ENCODE data around the gene TGDS.
"Not testable (repeated sequence)": the region's sequence is repeated elsewhere in the genome, so short reads cannot be mapped to it uniquely, and the experiment has no call there.

TGDS gene

GRCh38 chr13:94595950-94596574 is at the start of gene TGDS:
TSS of gene TGDS (minus strand) at chr13:94596152. CDS start at chr13:94596136, 16 bp downstream.
- peak; percentile 83 for DNase-seq (ENCODE audit: low read depth)

GRCh38 chr13:94641409-94641941 is 45.5 kb upstream of the TGDS start:
- peak; percentile 63 for DNase-seq (ENCODE audit: low read depth)

- DNase-seq (ENCODE audit: low read depth) = no peak
These were observed 44.8 kb upstream of the TGDS start for GRCh38 chr13:94640721-94641120.

GRCh38 chr13:94637677-94638076 is 41.7 kb upstream of the TGDS start:
- DNase-seq (ENCODE audit: low read depth) = not testable (repeated sequence)

GRCh38 chr13:94636942-94637578 is 41.1 kb upstream of the TGDS start:
- no peak for DNase-seq (ENCODE audit: low read depth)

- not testable (repeated sequence) for DNase-seq (ENCODE audit: low read depth)
These were observed 40.1 kb upstream of the TGDS start for GRCh38 chr13:94636096-94636495.

GRCh38 chr13:94632226-94632980 is 36.5 kb upstream of the TGDS start:
- no peak for DNase-seq (ENCODE audit: low read depth)

GRCh38 chr13:94630858-94631257 is 34.9 kb upstream of the TGDS start:
- DNase-seq (ENCODE audit: low read depth) = no peak

- DNase-seq (ENCODE audit: low read depth) = no peak
These were observed 27.4 kb upstream of the TGDS start for GRCh38 chr13:94623316-94623715.

- DNase-seq (ENCODE audit: low read depth) = no peak
These were observed 26.4 kb upstream of the TGDS start for GRCh38 chr13:94622344-94622743.

GRCh38 chr13:94620286-94620896 is 24.4 kb upstream of the TGDS start:
- no peak for DNase-seq (ENCODE audit: low read depth)

GRCh38 chr13:94617389-94618000 is 21.5 kb upstream of the TGDS start:
- DNase-seq (ENCODE audit: low read depth) = no peak

- no peak for DNase-seq (ENCODE audit: low read depth)
These were observed 17.1 kb upstream of the TGDS start for GRCh38 chr13:94613051-94613450.

- DNase-seq (ENCODE audit: low read depth) = no peak
These were observed 16.1 kb upstream of the TGDS start for GRCh38 chr13:94612050-94612449.

- DNase-seq (ENCODE audit: low read depth) = no peak
These were observed 14.5 kb upstream of the TGDS start for GRCh38 chr13:94610475-94610874.

- DNase-seq (ENCODE audit: low read depth) = no peak
These were observed 13.2 kb upstream of the TGDS start for GRCh38 chr13:94609196-94609595.

GRCh38 chr13:94608586-94608985 is 12.6 kb upstream of the TGDS start:
- no peak for DNase-seq (ENCODE audit: low read depth)

GRCh38 chr13:94607939-94608338 is 12.0 kb upstream of the TGDS start:
- no peak for DNase-seq (ENCODE audit: low read depth)

GRCh38 chr13:94607056-94607455 is 11.1 kb upstream of the TGDS start:
- DNase-seq (ENCODE audit: low read depth) = no peak

GRCh38 chr13:94602467-94602866 is 6.5 kb upstream of the TGDS start:
- no peak for DNase-seq (ENCODE audit: low read depth)

GRCh38 chr13:94601446-94602431 is 5.8 kb upstream of the TGDS start, which contains the start of gene GPR180:
TSS of gene GPR180 (plus strand) at chr13:94601857. CDS start at chr13:94601928, 71 bp downstream.
- DNase-seq (ENCODE audit: low read depth) = peak; percentile 99

Data from GM04504 (cell line).